GM19324 (cell line): ENCODE measurements around the gene SMO.
"Not testable (repeated sequence)": the region's sequence is repeated elsewhere in the genome, so short reads cannot be mapped to it uniquely, and the experiment has no call there.

Experiments used
- ATAC-seq: cut with Tn5 transposase; IDR thresholded peaks from one replicate; pipeline ENCODE4 v1.9.1; 2021; ENCODE audit warnings: mild to moderate bottlenecking, moderate library complexity; ENCODE audit not compliant: unreplicated experiment, low FRiP score

The SMO gene

DNA sequence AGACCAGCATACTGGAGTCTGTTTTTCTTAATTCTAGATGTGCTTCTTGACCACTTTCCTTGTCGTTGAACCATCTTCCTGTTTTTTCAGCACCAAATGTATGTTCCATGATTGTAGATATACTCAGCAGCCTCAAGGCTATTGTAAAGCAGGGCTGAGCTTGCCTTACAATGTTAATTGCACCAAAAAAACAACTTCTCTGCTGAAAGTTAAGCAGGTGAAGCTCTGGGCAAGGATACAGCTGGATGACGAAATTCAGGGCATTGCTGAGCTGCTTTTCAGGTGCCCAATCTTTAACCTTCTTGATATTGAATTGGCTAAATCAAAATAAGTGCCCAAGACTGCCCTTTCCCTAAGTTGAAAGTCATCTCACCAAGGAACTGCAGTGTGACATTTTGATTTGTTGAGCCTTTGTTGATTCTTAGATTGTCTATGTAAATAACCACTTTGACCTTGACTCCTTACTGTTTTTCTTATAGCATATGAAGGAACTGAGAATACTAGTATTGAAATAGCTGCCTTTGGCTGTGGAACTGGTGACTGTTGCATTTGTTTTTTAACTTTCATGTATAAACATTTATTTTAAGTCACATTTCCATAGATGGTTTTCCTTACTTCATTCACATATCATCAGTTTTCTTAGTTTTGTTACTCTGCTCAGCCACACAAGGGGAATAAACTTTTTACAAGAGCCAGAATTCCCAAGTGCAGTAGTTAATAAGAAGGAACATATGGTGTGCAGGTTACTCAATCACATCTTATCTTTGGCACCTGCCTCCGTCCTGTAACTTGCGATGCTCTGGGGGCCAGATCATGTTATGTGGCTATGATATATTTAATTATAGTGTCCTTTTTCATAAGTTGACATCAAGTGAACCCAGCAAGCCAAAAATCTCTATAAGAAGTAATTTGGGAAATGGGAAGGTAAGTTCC, 39.5 kb downstream of the SMO start:
- ATAC-seq, result no peak

- ATAC-seq, result no peak
Observed at GRCh38 chr7:129228633-129229032, 40.2 kb downstream of the SMO start.

- ATAC-seq, result no peak
Observed at GRCh38 chr7:129231666-129232065, 43.2 kb downstream of the SMO start.

- no peak for ATAC-seq
Observed at GRCh38 chr7:129238546-129238945, 50.1 kb downstream of the SMO start.

- no peak for ATAC-seq
Observed at GRCh38 chr7:129240119-129240820, 51.8 kb downstream of the SMO start.

GRCh38 chr7:129244220-129244619, 55.8 kb downstream of the SMO start:
- no peak for ATAC-seq

- ATAC-seq, result no peak
Observed at GRCh38 chr7:129245533-129245932, 57.1 kb downstream of the SMO start.

- ATAC-seq, result no peak
Observed at GRCh38 chr7:129247087-129247486, 58.7 kb downstream of the SMO start.

GRCh38 chr7:129252128-129252527, 63.7 kb downstream of the SMO start:
- ATAC-seq, result no peak

DNA sequence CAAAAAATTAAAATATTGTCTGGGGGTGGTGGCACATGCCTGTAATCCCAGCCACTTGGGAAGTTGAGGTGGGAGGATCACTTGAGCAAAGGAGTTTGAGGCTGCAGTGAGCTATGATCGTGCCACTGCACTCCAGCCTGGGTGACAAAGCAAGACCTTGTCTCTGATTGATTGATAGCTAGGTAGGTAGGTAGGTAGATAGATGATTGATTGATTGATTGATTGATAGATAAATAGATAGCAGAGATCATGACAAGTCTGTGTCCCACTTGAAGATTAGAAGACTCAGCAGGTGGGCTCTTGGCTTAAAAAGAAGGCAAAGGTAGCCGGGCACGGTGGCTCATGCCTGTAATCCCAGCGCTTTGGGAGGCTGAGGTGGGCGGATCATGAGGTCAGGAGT, 64.2 kb downstream of the SMO start:
- not testable (repeated sequence) for ATAC-seq

DNA sequence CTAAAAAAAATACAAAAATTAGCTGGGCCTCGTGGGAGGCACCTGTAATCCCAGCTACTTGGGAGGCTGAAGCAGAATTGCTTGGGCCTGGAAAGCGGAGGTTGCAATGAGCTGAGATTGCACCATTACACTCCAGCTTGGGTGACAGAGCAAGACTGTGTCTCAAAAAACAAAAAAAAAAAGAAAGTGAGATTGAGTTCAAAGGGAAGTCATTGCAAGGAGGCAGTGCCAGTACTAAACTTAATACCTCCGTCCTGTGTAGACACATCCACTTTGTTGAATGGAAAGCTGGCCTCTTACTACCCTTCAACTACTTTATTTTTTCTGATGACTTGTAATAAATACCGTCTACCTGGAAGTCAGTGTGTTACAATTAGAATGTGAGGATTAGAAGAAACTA, 67.4 kb downstream of the SMO start:
- no peak for ATAC-seq

DNA sequence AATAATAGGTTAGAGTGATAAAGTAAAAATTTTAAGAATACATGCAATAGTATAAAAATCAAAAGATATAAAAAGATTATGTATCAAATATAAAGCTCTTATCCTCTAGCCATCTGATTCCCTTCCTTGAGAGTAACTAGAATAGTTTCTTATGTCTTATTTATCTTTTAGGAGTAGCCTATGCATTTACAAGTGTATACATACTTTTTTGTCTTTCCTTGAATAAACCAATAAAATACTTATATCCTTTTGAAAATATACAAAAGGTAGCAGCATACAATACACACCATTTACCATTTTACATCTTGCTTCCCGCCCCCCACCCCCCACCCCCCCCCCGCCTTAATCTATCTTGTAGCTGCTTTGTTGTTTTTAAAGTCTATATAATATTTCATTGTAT, 67.8 kb downstream of the SMO start:
- no peak for ATAC-seq

GRCh38 chr7:129257168-129257567, 68.7 kb downstream of the SMO start:
- ATAC-seq, result no peak

DNA sequence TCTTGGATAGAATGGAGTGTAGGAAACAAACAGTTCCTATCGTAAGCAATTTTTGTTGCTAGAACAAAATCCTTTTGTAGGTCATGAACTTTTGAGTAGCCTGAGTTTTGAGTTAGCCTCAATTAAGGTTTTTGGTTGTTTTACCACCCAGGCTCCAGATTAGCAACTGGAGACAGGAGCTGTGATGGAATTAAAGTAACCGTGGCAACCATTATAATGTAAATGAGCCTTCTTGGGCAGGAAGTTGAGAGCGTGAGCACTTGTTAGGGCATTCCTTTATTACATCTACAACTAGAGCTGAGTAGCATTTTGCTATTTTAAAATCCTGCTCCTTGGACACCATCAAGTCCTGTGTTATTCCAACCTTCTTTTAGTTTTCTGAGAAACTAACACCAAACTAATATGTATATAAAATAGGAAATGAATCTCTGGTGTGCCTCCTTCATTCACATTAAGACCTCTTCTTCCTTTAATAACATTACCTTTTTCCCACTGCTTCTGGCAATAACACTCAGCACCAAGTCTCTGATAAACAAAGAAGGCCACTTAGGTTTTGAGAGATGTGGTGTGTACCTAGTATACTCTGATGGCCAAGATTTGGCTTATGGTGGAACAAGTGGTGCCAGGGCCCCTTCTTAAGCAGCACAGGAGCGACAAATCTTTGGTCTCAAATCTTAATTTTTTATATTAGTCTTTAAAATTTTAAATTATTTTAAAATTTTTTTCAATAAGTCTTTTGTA, 70.4 kb downstream of the SMO start:
- ATAC-seq, result no peak

GRCh38 chr7:129262324-129262723, 73.9 kb downstream of the SMO start:
- no peak for ATAC-seq
